ENCODE data around the gene SOX13. TPM values are rescaled to one million over a fixed set of nuclear protein-coding genes. Genes with fewer than 3 reads are reported as not detected.

Gene SOX13
- total RNA-seq, 4 donors from 2014 or later: 13.3 to 25.6 (median 21.7) TPM

- WGBS: 87% methylated on average over 6 of the region's 6 CpGs
- no peaks in the 10 kb centered on the region for H3K36me3 ChIP-seq
- intact Hi-C loops (cut with DNase I): loop anchor here (5.0 to 10.0 kb wide), 2 partner anchors 56 to 206 kb away; partner anchors contain the start of gene SNRPE
- DNase-seq (ENCODE audit: extremely low spot score): no peak
- H3K4me1 ChIP-seq: peaks cover 6 to 42% (median 36%) of the 10 kb centered on the region in 4 donors
- no peak overlapping the region for H3K27ac ChIP-seq (replicated peaks in 1 of 4)
- TF ChIP-seq POLR2A (IDR thresholded peaks at IDR 0.05; ENCODE audit: low read depth) (no peak), POLR2AphosphoS5 (IDR thresholded peaks at IDR 0.05) (no peak), EP300 (IDR thresholded peaks at IDR 0.05) (no peak)
- TF ChIP-seq, protein P1, sequence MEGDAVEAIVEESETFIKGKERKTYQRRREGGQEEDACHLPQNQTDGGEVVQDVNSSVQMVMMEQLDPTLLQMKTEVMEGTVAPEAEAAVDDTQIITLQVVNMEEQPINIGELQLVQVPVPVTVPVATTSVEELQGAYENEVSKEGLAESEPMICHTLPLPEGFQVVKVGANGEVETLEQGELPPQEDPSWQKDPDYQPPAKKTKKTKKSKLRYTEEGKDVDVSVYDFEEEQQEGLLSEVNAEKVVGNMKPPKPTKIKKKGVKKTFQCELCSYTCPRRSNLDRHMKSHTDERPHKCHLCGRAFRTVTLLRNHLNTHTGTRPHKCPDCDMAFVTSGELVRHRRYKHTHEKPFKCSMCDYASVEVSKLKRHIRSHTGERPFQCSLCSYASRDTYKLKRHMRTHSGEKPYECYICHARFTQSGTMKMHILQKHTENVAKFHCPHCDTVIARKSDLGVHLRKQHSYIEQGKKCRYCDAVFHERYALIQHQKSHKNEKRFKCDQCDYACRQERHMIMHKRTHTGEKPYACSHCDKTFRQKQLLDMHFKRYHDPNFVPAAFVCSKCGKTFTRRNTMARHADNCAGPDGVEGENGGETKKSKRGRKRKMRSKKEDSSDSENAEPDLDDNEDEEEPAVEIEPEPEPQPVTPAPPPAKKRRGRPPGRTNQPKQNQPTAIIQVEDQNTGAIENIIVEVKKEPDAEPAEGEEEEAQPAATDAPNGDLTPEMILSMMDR (IDR thresholded peaks at IDR 0.05): no peak
- peaks cover 0 to 37% (median 6%) of the 10 kb centered on the region in 4 donors for H3K27me3 ChIP-seq
- no peaks in the 10 kb centered on the region for H3K9me3 ChIP-seq
- no peak overlapping the region for H3K4me3 ChIP-seq
Measured at GRCh38 chr1:204070895-204071294, 2.0 kb upstream of the SOX13 start.

GRCh38 chr1:204073837-204074273 lies 940 bp downstream of the SOX13 start:
- H3K27ac ChIP-seq (replicated peaks in 1 of 4): peak overlapping the region; percentile 73 to 86 (median 80)
- DNase-seq (ENCODE audit: extremely low spot score): no peak
- no peaks in the 10 kb centered on the region for H3K36me3 ChIP-seq
- H3K27me3 ChIP-seq: peaks cover 0 to 45% (median 6%) of the 10 kb centered on the region in 4 donors
- intact Hi-C loops (cut with DNase I): loop anchor here (5.0 to 10.0 kb wide), 2 partner anchors 53 to 209 kb away; partner anchors contain the start of gene SNRPE
- peak overlapping the region; percentile 63 to 77 (median 65) for H3K4me3 ChIP-seq
- no peak for TF ChIP-seq POLR2A (IDR thresholded peaks at IDR 0.05; ENCODE audit: low read depth)
- TF ChIP-seq EP300 (IDR thresholded peaks at IDR 0.05): no peak
- peaks cover 21 to 64% (median 64%) of the 10 kb centered on the region in 4 donors for H3K4me1 ChIP-seq
- no peaks in the 10 kb centered on the region for H3K9me3 ChIP-seq
- under 1% methylated on average over 15 of the region's 39 CpGs for WGBS

- intact Hi-C loops (cut with DNase I): loop anchor here (5.0 to 10.0 kb wide), 2 partner anchors 53 to 210 kb away; partner anchors contain the start of gene SNRPE
- Histone ChIP-seq H3K9me3 (no peaks in the 10 kb centered on the region), H3K4me3 (peak overlapping the region; percentile 63 to 77 (median 65)), H3K4me1 (peaks cover 28 to 71% (median 70%) of the 10 kb centered on the region in 4 donors), H3K36me3 (no peaks in the 10 kb centered on the region), H3K27ac (replicated peaks in 1 of 4) (peak overlapping the region; percentile 73 to 86 (median 80)), H3K27me3 (peaks cover 0 to 45% (median 6%) of the 10 kb centered on the region in 4 donors)
- no peak for DNase-seq (ENCODE audit: extremely low spot score)
- TF ChIP-seq EP300 (IDR thresholded peaks at IDR 0.05): no peak
- TF ChIP-seq POLR2A (IDR thresholded peaks at IDR 0.05; ENCODE audit: low read depth): no peak
- TF ChIP-seq POLR2AphosphoS5 (IDR thresholded peaks at IDR 0.05): peak; percentile 23 to 43
- TF ChIP-seq, protein P1 (IDR thresholded peaks at IDR 0.05): no peak
- 1% methylated on average over 32 of the region's 65 CpGs for WGBS
Measured at GRCh38 chr1:204074274-204075138, 1.6 kb downstream of the SOX13 start.

DNA sequence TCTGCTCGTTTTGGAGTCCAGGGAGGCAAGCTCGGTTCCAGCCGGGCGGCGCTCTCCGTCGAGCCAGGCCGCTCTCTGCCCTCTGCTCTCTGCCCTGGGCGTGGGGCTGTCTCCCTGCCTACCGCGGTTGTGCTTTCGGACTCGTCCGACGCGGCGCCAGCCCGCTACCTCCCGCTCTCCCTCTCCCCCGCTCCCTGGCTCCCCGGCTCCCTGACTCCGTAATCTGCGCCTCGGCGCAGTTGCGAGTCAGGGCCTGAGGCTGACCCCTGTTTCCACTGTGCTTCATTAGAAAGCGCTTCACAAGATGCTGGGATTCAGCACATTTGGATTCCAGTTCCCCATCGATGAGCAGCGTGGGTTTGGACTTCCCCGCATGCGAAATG lies 2.2 kb downstream of the SOX13 start:
- peak overlapping the region; percentile 73 to 86 (median 80) for H3K27ac ChIP-seq (replicated peaks in 1 of 4)
- no peak for DNase-seq (ENCODE audit: extremely low spot score)
- no peaks in the 10 kb centered on the region for H3K9me3 ChIP-seq
- H3K27me3 ChIP-seq: peaks cover 0 to 51% (median 6%) of the 10 kb centered on the region in 4 donors
- intact Hi-C loops (cut with DNase I): loop anchor here (10.0 kb wide), 1 partner anchor 210 kb away; the partner anchor contains the start of gene SNRPE
- 15% methylated on average over 19 of the region's 31 CpGs for WGBS
- H3K4me3 ChIP-seq: peak overlapping the region; percentile 63 to 77 (median 65)
- peaks cover 34 to 77% (median 76%) of the 10 kb centered on the region in 4 donors for H3K4me1 ChIP-seq
- no peaks in the 10 kb centered on the region for H3K36me3 ChIP-seq
- TF ChIP-seq, protein P1 (IDR thresholded peaks at IDR 0.05): no peak
- TF ChIP-seq POLR2A (IDR thresholded peaks at IDR 0.05; ENCODE audit: low read depth) (no peak), EP300 (IDR thresholded peaks at IDR 0.05) (no peak), POLR2AphosphoS5 (IDR thresholded peaks at IDR 0.05) (no peak)

Measured in esophagus muscularis mucosa (tissue), 4 donors.